Measurements from ENCODE around the gene PRIM1. TPM values are rescaled to one million over a fixed set of nuclear protein-coding genes. Genes with fewer than 3 reads are reported as not detected.

PRIM1 gene
- total and polyA plus RNA-seq, 10 donors = 5.2 to 23.0 (median 10.8) TPM

DNA sequence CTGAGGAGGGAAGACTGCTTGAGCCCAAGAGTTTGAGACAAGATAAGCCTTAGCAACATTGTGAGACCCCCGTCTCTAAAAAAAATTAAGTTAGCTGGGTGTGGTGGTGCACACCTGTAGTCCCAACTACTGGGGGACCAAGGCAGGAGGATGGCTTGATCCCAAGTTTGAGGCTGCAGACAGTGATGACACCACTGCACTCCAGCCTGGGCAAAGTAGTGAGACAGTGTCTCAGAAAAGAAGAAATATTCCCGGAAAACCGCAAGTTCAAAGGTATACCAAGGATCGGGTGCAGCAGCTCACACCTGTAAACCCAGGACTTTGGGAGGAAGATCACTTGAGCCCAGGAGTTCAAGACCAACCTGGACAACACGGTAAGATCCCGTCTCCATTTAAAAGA, 69.8 kb downstream of the PRIM1 start:
- 77 to 92% (median 89%) methylated on average over 6 of the region's 6 CpGs for WGBS, 5 donors
- Histone ChIP-seq H3K9me3 (no peaks in the 10 kb centered on the region), H3K27ac (peak overlapping the region in 4 of 8 donors; percentile 45 to 100 (median 99)), H3K4me3 (no peak overlapping the region), H3K36me3 (peaks cover 0 to 46% (median 11%) of the 10 kb centered on the region in 6 donors), H3K27me3 (replicated peaks in 1 of 7) (no peaks in the 10 kb centered on the region), H3K4me1 (peaks cover 41 to 100% (median 86%) of the 10 kb centered on the region in 6 donors)
- DNase-seq = peak; percentile 29
- intact Hi-C loops (cut with DNase I; ENCODE audit: low total_unique reads) = loop anchor here (5.0 kb wide), 1 partner anchor 35 kb away; the partner anchor contains the start of gene ATP5F1B
- TF ChIP-seq POLR2A (IDR thresholded peaks at IDR 0.05) (no peak), POLR2AphosphoS5 (IDR thresholded peaks at IDR 0.05) (no peak), CTCF (IDR thresholded peaks at IDR 0.05 in 8 of 11, conservative IDR thresholded peaks at IDR 0.05 in 3 of 11) (no peak)

Other genes starting within 250 kb of the PRIM1 start
- gene RBMS2, start 230.5 kb downstream of the PRIM1 start, total RNA-seq = 10 to 100 TPM; 24.8 to 65.4 (median 27.2) TPM
- 1 to 10 TPM; 3.0 to 7.7 (median 3.3) TPM for gene RBMS2, start 230.5 kb downstream of the PRIM1 start, polyA plus RNA-seq
- gene BAZ2A, start 122.0 kb downstream of the PRIM1 start, total RNA-seq = 100 to 1,000 TPM; 140 to 238 (median 166) TPM
- gene BAZ2A, start 122.0 kb downstream of the PRIM1 start, polyA plus RNA-seq = 10 to 100 TPM in 2 of 3 donors, 1 to 10 TPM in 1; 8.8 to 42.5 (median 12.5) TPM
- 100 to 1,000 TPM; 262 to 375 (median 339) TPM for gene ATP5F1B, start 106.3 kb downstream of the PRIM1 start, total RNA-seq
- 100 to 1,000 TPM; 223 to 272 (median 240) TPM for gene ATP5F1B, start 106.3 kb downstream of the PRIM1 start, polyA plus RNA-seq
- 100 to 1,000 TPM in 5 of 7 donors, 10 to 100 TPM in 2; 84.1 to 163 (median 133) TPM for gene PTGES3, start 64.0 kb downstream of the PRIM1 start, total RNA-seq
- gene PTGES3, start 64.0 kb downstream of the PRIM1 start, polyA plus RNA-seq = 100 to 1,000 TPM in 2 of 3 donors, 10 to 100 TPM in 1; 80.6 to 154 (median 114) TPM
- 100 to 1,000 TPM; 535 to 885 (median 701) TPM for gene NACA, start 27.0 kb downstream of the PRIM1 start, total RNA-seq
- 1,000 to 10,000 TPM; 1,928 to 3,231 (median 2,748) TPM for gene NACA, start 27.0 kb downstream of the PRIM1 start, polyA plus RNA-seq
- 10 to 100 TPM; 13.7 to 93.4 (median 61.5) TPM for gene HSD17B6, start 11.0 kb upstream of the PRIM1 start, total RNA-seq
- gene HSD17B6, start 11.0 kb upstream of the PRIM1 start, polyA plus RNA-seq = 10 to 100 TPM in 2 of 3 donors, 1 to 10 TPM in 1; 6.4 to 40.0 (median 13.3) TPM
- gene SDR9C7, start 182.1 kb upstream of the PRIM1 start, total RNA-seq = under 1 TPM in 1 of 7 donors, not detected in 6; 0.51 TPM
- under 1 TPM in 2 of 3 donors, not detected in 1; 0.03 to 0.04 TPM for gene SDR9C7, start 182.1 kb upstream of the PRIM1 start, polyA plus RNA-seq
- 1 to 10 TPM in 6 of 7 donors, under 1 TPM in 1; 0.94 to 3.9 (median 2.6) TPM for gene RDH16, start 205.3 kb upstream of the PRIM1 start, total RNA-seq
- gene RDH16, start 205.3 kb upstream of the PRIM1 start, polyA plus RNA-seq = 1 to 10 TPM in 2 of 3 donors, under 1 TPM in 1; 0.86 to 3.0 (median 2.3) TPM

All from spleen (tissue), 11 donors.